ENCODE measurements around the gene XXYLT1. TPM values are rescaled to one million over a fixed set of nuclear protein-coding genes. Genes with fewer than 3 reads are reported as not detected.

The XXYLT1 gene
- total RNA-seq, 2 experiments from 2014 or later: 5.4 to 5.7 TPM

DNA sequence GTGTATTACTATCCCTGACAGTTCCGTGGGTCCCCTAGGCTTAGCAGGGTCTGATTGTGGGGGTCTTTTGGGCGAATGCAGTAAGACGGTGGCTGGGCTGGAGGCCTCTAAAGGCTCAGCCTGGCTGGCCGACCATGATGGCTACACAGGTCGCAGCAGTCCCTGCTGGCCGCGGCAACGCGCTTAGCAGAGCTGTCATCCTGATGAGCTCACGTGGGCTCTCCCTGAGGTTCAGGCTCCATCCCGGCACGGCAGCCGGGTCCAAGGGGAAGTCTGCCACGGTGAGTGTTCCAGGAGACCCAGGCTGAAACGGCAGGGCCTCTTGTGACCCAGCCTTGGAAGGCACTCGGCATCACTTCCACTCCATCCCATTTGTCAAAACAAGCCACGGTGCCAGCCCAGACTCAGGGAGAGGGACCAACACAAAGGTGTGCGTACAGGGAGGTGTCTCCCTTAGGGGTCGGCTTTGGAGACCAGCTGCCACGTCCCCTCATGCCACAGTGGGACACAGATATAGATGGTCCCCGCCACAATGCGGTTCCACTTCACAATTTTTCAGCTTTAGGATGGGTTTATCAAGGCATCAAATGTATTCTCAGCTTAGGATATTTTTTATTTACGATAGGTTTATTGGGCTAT is 101.8 kb downstream of the XXYLT1 start:
- H3K9me3 Mint-ChIP-seq (ENCODE audit: low read depth): no peaks in the 10 kb centered on the region
- no peaks in the 10 kb centered on the region for H3K36me3 Mint-ChIP-seq (ENCODE audit: low read depth)
- no peak overlapping the region for H3K27ac Mint-ChIP-seq
- DNase-seq: no peak
- POLR2A ChIA-PET: no interaction called here
- peaks cover 14% of the 10 kb centered on the region for H3K4me1 Mint-ChIP-seq
- H3K27me3 Mint-ChIP-seq: no peaks in the 10 kb centered on the region
- CTCF ChIA-PET: no interaction called here
- H3K4me3 Mint-ChIP-seq: no peak overlapping the region
- no peak for ATAC-seq
- intact Hi-C loops (cut with DNase I, micrococcal nuclease): no loop called here

DNA sequence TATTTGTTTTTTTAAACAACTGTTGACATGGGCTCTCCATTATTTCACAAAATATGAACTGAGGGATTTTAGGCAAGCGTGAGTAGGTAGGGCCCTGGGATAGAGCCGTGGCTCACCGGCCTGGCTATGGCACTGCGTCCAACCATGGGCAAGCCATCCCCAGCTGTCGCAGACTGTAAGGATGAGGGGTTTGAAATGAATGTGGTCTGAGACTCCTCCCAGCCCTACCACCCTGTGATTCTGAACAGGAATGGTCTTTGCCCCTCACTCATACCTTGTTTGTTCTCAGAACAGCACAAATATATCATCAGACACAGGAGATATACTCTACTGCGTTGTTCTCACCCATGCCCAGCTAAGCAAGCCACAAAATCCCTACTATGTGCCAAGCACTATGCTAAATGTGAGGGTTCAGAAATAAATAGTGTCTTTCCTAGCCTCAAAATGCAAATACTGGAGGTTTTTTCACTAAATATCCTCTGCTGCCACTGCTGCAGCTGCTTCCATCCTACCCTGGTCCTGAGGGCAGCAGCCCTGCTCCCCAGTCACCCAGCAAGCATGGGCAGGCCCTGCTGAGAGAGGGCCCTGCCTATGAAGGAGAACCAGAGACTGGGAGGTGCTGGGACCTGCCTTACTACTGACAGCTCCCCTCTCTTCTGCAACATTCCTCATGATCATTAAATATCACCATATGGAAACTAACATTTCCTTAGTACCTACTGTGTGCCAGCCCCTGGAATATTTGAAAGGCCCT is 102.8 kb downstream of the XXYLT1 start:
- Mint-ChIP-seq H3K9me3 (ENCODE audit: low read depth) (no peaks in the 10 kb centered on the region), H3K36me3 (ENCODE audit: low read depth) (no peaks in the 10 kb centered on the region), H3K27ac (no peak overlapping the region), H3K4me1 (peaks cover 16% of the 10 kb centered on the region), H3K4me3 (no peak overlapping the region), H3K27me3 (no peaks in the 10 kb centered on the region)
- DNase-seq (no peak), ATAC-seq (no peak)
- intact Hi-C loops (cut with DNase I, micrococcal nuclease): no loop called here
- POLR2A ChIA-PET: interaction anchor here (0.6 kb wide), 1 partner anchor 96 kb away, joined by 4 read pairs; no protein-coding TSS in a partner anchor
- CTCF ChIA-PET: no interaction called here

DNA sequence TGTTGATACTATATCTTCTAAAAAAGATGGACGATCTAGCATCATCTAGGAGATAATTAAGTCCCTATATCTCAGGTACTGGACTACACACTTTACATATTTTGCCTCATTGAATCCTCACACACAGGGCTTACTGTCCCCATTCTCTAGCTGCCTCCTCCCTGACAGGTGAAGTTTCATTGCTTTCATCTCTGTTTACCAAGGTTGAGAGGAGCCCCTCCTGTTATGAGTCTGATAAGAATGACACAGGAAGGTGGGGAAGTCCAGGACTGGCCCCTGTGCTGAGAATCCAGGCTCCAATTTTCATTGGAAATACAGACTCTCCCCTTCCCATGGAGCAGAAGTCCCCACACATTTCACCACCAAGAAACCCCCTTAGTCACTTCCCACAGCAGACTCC is 105.2 kb downstream of the XXYLT1 start:
- POLR2A ChIA-PET: no interaction called here
- Mint-ChIP-seq H3K27ac (no peak overlapping the region), H3K27me3 (no peaks in the 10 kb centered on the region), H3K4me1 (peaks cover 31% of the 10 kb centered on the region), H3K4me3 (no peak overlapping the region), H3K36me3 (ENCODE audit: low read depth) (no peaks in the 10 kb centered on the region), H3K9me3 (ENCODE audit: low read depth) (no peaks in the 10 kb centered on the region)
- DNase-seq (no peak), ATAC-seq (peak; percentile 46)
- intact Hi-C loops (cut with DNase I, micrococcal nuclease): no loop called here
- CTCF ChIA-PET: no interaction called here

DNA sequence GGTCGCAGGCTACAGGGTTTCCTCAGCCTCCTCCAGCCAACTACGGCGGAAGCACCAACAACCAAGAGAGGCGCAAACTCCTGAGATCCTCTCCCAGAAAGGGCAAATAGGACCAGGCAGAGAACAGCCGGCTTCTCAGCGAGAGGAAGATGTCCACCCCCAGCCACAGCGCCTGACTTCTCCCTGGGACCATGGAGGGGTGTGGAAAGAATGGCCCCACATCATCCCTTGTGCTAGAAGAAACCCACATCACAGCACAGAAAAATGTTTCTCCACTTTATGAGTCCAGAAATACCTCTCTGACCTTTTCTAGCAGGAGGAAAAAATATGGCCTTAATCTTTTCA is 105.7 kb downstream of the XXYLT1 start:
- Mint-ChIP-seq H3K27ac (no peak overlapping the region), H3K36me3 (ENCODE audit: low read depth) (no peaks in the 10 kb centered on the region), H3K4me3 (no peak overlapping the region), H3K27me3 (no peaks in the 10 kb centered on the region), H3K9me3 (ENCODE audit: low read depth) (no peaks in the 10 kb centered on the region), H3K4me1 (peaks cover 31% of the 10 kb centered on the region)
- ChIA-PET POLR2A (no interaction called here), CTCF (no interaction called here)
- intact Hi-C loops (cut with DNase I, micrococcal nuclease): no loop called here
- DNase-seq (no peak), ATAC-seq (no peak)

DNA sequence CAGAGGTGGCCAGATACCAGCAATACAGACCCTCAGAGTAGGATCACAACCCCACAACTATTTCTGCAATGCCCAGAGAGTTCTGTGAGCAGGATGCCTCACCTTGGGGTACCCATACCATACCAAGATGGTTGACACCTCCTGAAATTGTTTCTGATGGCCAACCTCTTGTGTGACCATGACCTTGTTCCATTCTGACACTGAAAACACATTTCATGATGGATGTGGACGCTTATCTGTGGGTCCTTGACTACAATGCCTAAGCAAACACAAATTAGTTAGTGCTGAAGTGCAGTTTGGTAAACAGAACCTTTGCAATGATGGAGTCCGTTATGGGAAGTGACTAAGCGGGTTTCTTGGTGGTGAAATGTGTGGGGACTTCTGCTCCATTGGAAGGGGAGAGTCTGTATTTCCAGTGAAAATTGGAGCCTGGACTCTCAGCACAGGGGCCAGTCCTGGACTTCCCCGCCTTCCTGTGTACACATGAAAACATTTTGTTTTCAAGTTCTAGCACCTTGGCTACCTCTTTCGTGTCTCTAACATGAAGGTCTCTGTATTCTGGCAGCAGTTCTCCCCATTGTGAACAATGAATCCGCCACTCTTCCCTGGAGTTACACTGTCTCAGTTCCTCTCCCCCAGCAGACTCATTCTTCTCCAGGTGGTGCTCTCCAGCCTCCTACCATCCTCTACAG is 106.2 kb downstream of the XXYLT1 start:
- intact Hi-C loops (cut with DNase I, micrococcal nuclease): no loop called here
- Mint-ChIP-seq H3K27ac (no peak overlapping the region), H3K4me1 (peaks cover 31% of the 10 kb centered on the region)

DNA sequence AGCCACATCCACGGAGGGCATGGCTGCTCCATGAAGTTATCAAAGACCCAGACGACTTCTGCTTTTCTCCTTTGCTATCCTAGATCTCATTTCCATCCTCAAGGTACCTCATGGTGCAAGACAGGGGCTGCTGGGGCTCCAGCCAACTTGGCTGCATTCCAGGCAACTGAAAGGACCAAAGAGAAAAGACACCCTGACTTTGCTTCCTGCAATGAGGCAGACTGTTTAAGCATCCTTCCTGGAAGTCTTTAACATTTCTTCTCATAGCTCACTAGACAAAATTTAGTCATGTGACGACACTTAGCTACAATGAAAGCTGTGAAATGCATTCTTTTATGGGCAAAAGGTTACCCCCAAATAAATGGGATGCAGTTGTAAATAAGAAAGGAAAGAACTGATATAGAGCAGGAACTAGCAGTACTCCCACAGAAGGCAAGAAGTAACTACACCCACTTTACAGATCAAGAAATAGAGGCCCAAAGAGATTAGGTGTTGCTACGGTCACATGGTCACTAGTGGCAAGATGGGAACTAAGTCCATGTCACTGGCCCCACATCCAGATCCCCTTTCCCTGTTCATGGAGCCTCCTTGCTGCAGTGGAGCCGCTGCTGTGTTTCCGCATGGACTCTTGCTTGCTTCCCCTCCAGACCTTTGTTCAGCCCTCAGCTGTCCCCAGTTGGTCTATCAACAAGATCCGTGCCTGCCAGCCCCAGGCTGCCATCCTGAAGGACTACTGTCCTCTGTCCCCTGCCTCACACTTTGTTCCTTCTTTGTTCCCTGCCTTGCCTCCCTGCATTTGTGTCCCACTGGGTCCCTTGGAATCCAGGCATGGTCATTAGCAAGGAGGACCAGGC is 107.0 kb downstream of the XXYLT1 start:
- H3K27ac Mint-ChIP-seq: no peak overlapping the region
- POLR2A ChIA-PET: no interaction called here

More for the DNA sequence above, 106.2 kb downstream of the XXYLT1 start:
- DNase-seq (no peak), ATAC-seq (no peak)
- Mint-ChIP-seq H3K9me3 (ENCODE audit: low read depth) (no peaks in the 10 kb centered on the region), H3K27me3 (no peaks in the 10 kb centered on the region), H3K4me3 (no peak overlapping the region), H3K36me3 (ENCODE audit: low read depth) (no peaks in the 10 kb centered on the region)
- ChIA-PET CTCF (no interaction called here), POLR2A (no interaction called here)

DNA sequence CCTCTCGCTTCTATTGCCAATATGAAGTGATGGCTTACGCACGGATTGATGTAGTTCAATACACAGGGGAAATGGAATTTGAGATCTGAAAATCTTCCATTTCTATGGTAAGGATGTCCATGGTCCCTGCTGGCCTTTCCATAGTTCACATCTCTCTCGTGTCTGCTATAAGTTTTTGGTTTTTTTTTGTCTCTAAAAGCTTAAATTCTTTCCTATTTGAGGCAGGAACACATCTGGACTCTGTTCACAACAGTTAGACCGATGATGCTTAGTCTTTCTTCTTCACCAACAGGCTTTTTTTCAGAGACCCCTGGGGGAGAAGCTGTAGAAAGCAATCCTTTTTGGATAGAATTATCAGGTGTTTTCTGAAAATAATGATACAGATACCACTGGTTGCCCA is 108.1 kb downstream of the XXYLT1 start:
- intact Hi-C loops (cut with DNase I, micrococcal nuclease): no loop called here
- ChIA-PET POLR2A (no interaction called here), CTCF (no interaction called here)
- no peak for DNase-seq
- Mint-ChIP-seq H3K9me3 (ENCODE audit: low read depth) (no peaks in the 10 kb centered on the region), H3K27ac (no peak overlapping the region), H3K27me3 (no peaks in the 10 kb centered on the region), H3K4me1 (peaks cover 31% of the 10 kb centered on the region), H3K36me3 (ENCODE audit: low read depth) (no peaks in the 10 kb centered on the region), H3K4me3 (no peak overlapping the region)
- ATAC-seq: no peak

More for the DNA sequence above, 107.0 kb downstream of the XXYLT1 start:
- Mint-ChIP-seq H3K27me3 (no peaks in the 10 kb centered on the region), H3K36me3 (ENCODE audit: low read depth) (no peaks in the 10 kb centered on the region), H3K4me3 (no peak overlapping the region), H3K9me3 (ENCODE audit: low read depth) (no peaks in the 10 kb centered on the region), H3K4me1 (peaks cover 31% of the 10 kb centered on the region)
- ATAC-seq: no peak
- intact Hi-C loops (cut with DNase I, micrococcal nuclease): no loop called here
- no peak for DNase-seq
- CTCF ChIA-PET: no interaction called here

DNA sequence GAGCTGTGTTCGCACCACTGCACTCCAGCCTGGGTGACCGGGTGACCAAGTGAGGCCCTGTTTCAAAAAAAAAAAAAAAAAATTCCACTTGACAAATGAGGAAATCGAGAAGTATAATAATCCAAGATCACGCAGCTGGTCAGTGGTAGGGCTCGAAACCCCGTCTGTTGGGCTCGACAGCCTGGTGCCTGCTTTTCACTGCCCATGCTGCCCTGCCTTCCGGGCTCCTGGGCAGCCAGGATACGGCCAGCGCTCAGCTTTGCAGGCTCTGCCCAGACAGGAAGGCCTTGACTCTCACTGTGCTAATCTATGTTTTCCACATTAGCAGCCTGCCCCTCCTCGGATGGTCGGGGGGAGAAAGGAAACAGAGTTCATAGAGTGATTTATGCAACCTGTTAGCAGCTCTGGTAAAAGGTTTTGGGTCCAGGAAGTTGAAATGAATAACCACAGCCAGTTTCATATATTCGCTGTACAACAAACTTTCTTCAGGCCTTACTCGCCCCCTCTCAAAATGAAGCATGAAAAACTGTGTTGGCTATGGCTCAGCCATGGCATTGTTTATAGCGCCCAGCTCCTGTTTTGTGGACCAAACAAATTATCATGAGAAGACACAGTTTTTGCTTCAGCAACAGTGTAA is 108.8 kb downstream of the XXYLT1 start:
- CTCF ChIA-PET: interaction anchor here (0.6 kb wide), 1 partner anchor 16 kb away, joined by 4 read pairs; no protein-coding TSS in a partner anchor
- POLR2A ChIA-PET: no interaction called here

DNA sequence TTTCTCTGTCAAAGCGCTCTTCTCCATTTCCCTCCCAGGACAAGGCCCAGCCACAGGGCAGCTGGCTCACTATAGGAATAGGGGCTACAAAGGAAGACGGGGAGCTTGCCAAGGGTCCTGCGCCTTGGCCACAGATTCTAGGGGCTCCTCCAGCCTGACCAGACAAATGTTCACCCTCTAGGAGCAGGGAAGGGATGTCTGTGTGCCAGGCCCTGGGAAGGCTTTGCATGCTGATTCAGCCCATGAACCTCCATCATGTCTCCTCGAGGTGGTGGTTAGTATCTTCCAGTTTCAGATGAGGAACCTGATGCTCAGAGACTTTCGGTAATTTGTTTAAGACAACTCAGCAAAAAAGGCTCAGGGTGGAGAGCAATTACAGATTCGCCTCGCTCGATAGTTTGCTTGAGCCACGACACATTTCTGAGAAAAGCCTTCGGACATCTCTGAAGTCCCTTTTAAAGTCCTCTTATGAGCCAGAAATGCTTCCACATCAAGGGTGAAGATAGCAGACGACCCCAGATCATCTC is 110.0 kb downstream of the XXYLT1 start:
- intact Hi-C loops (cut with DNase I, micrococcal nuclease): no loop called here
- Mint-ChIP-seq H3K36me3 (ENCODE audit: low read depth) (peaks cover 2% of the 10 kb centered on the region), H3K27ac (no peak overlapping the region), H3K9me3 (ENCODE audit: low read depth) (no peaks in the 10 kb centered on the region), H3K27me3 (no peaks in the 10 kb centered on the region), H3K4me3 (no peak overlapping the region), H3K4me1 (peaks cover 29% of the 10 kb centered on the region)
- DNase-seq (no peak), ATAC-seq (no peak)
- POLR2A ChIA-PET: no interaction called here
- CTCF ChIA-PET: no interaction called here

More for the DNA sequence above, 108.8 kb downstream of the XXYLT1 start:
- Mint-ChIP-seq H3K9me3 (ENCODE audit: low read depth) (no peaks in the 10 kb centered on the region), H3K27me3 (no peaks in the 10 kb centered on the region), H3K4me3 (no peak overlapping the region), H3K4me1 (peaks cover 31% of the 10 kb centered on the region), H3K27ac (no peak overlapping the region), H3K36me3 (ENCODE audit: low read depth) (no peaks in the 10 kb centered on the region)
- intact Hi-C loops (cut with DNase I, micrococcal nuclease): no loop called here
- DNase-seq (no peak), ATAC-seq (peak; percentile 53)

DNA sequence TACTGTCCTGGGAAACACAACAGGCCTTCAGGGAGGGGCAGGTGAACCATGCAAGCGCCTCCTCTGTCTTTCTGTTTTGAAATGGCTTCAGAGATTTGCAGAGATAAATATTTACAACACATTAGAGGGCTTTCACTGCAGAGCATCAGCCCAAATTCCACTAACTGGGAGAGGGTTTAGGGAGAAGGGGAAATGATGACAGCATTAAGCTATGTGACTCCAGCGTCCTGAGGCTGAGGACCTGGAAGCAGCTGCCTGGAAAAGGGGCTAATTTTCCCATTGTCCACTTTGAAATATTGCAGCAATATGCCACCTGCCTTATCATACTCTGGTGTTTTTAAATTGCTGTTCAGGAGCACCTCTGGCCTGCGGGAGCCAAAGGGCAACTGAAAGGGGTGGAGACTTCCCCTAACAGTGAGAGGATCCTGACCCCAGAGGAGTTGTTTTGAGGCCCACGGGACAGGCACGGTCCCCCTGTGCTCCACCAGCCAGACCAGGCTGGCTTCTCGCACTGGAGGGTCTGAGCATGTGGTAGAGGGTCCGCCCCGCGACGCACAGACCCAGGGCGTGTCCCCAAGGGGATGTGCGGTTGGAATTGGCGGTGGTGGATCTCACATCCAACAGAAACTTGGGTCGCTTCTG is 110.6 kb downstream of the XXYLT1 start:
- intact Hi-C loops (cut with DNase I, micrococcal nuclease): no loop called here
- no peak overlapping the region for H3K27ac Mint-ChIP-seq
- peaks cover 27% of the 10 kb centered on the region for H3K4me1 Mint-ChIP-seq
- POLR2A ChIA-PET: no interaction called here
- H3K4me3 Mint-ChIP-seq: no peak overlapping the region
- H3K9me3 Mint-ChIP-seq (ENCODE audit: low read depth): no peaks in the 10 kb centered on the region
- peaks cover 6% of the 10 kb centered on the region for H3K36me3 Mint-ChIP-seq (ENCODE audit: low read depth)
- no peaks in the 10 kb centered on the region for H3K27me3 Mint-ChIP-seq
- DNase-seq: no peak
- no peak for ATAC-seq
- CTCF ChIA-PET: no interaction called here

DNA sequence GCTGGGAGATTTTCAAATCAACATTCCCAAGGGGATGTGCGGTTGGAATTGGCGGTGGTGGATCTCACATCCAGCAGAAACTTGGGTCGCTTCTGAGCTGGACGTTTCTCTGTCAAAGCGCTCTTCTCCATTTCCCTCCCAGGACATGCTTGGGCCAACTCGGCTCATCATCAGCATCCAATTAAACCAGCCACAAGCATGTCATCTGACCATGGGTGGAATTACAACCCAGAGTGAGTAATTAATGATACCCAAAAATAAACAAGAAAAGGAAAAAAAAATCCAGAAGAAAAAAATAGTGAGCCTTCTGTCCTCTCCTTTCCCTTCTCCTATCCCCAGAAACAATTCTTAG is 111.2 kb downstream of the XXYLT1 start:
- ATAC-seq (no peak), DNase-seq (no peak)
- H3K4me1 Mint-ChIP-seq: peaks cover 24% of the 10 kb centered on the region
- no peak overlapping the region for H3K27ac Mint-ChIP-seq
- H3K4me3 Mint-ChIP-seq: no peak overlapping the region
- POLR2A ChIA-PET: no interaction called here
- CTCF ChIA-PET: interaction anchor here (0.6 to 1.3 kb wide), 2 partner anchors 26 to 850 kb away, joined by 3 read pairs; no protein-coding TSS in a partner anchor
- H3K27me3 Mint-ChIP-seq: no peaks in the 10 kb centered on the region
- intact Hi-C loops (cut with DNase I, micrococcal nuclease): no loop called here
- no peaks in the 10 kb centered on the region for H3K9me3 Mint-ChIP-seq (ENCODE audit: low read depth)
- peaks cover 6% of the 10 kb centered on the region for H3K36me3 Mint-ChIP-seq (ENCODE audit: low read depth)
